Loucy (cell line): Measurements from ENCODE around the gene ARFRP1.

Experiments
- H2AFZ ChIP-seq: fragments of 200-600 bp; sonication (generic); 2 replicates; pipeline ENCODE4 v1.6.0; 2016; ENCODE audit warnings: antibody characterized with exemption, mild to moderate bottlenecking, low read length, moderate library complexity
- H3F3A ChIP-seq: fragments of 200-600 bp; 2 replicates; pipeline ENCODE4 v1.6.0; 2016; ENCODE audit warnings: antibody characterized with exemption, low read depth, mild to moderate bottlenecking
- H3K27me3 ChIP-seq: fragments of 200-600 bp; sonication (generic); 2 replicates; pipeline ENCODE4 v1.6.1; 2014; ENCODE audit warnings: low read length, mild to moderate bottlenecking; ENCODE audit not compliant: insufficient read depth, poor library complexity, severe bottlenecking
- H3K36me3 ChIP-seq: fragments of 200-600 bp; sonication (generic); 2 replicates; pipeline ENCODE4 v1.6.1; 2016; ENCODE audit warnings: low read length; ENCODE audit not compliant: insufficient read depth
- H3K4me1 ChIP-seq: fragments of 200-600 bp; sonication (generic); 2 replicates; pipeline ENCODE4 v1.5.1; 2014; ENCODE audit warnings: low read length, mild to moderate bottlenecking; ENCODE audit not compliant: insufficient read depth, poor library complexity, severe bottlenecking
- H3K4me2 ChIP-seq: fragments of 200-600 bp; sonication (generic); 2 replicates; pipeline ENCODE4 v1.6.0; 2014; ENCODE audit warnings: antibody characterized with exemption, low read length, low read depth, mild to moderate bottlenecking; ENCODE audit not compliant: poor library complexity, severe bottlenecking
- H3K4me3 ChIP-seq: fragments of 200-600 bp; sonication (generic); 2 replicates; pipeline ENCODE4 v1.5.1; 2014; ENCODE audit warnings: low read length, mild to moderate bottlenecking, mixed read lengths; ENCODE audit not compliant: poor library complexity, severe bottlenecking
- H3K79me2 ChIP-seq: fragments of 200-600 bp; sonication (generic); 2 replicates; pipeline ENCODE4 v1.6.1; 2014; ENCODE audit warnings: low read length; ENCODE audit not compliant: insufficient read depth
- H3K9ac ChIP-seq: fragments of 200-600 bp; sonication (generic); 2 replicates; pipeline ENCODE4 v1.6.0; 2014; ENCODE audit warnings: mild to moderate bottlenecking, low read depth, low read length, moderate library complexity; ENCODE audit not compliant: poor library complexity, severe bottlenecking
- H3K9me2 ChIP-seq: fragments of 200-600 bp; sonication (generic); replicated peaks from 2 replicates; pipeline ENCODE4 v1.6.1; 2016; ENCODE audit warnings: low read depth, low read length, mixed read lengths
- H3K9me3 ChIP-seq: fragments of 200-600 bp; sonication (generic); 2 replicates; pipeline ENCODE4 v1.6.1; 2014; ENCODE audit warnings: mild to moderate bottlenecking, antibody characterized with exemption, low read length, low read depth; ENCODE audit not compliant: insufficient read depth
- H4K20me1 ChIP-seq: fragments of 200-600 bp; sonication (generic); 2 replicates; pipeline ENCODE4 v1.6.0; 2014; ENCODE audit warnings: antibody characterized with exemption, low read length, mild to moderate bottlenecking; ENCODE audit not compliant: insufficient read depth, poor library complexity, severe bottlenecking
- CTCF ChIP-seq: fragments of 200-600 bp; sonication (generic); conservative IDR thresholded peaks from 2 replicates; pipeline ENCODE4 v1.5.1; 2014; ENCODE audit warnings: mild to moderate bottlenecking, antibody characterized with exemption, low read length
- EZH2phosphoT487 ChIP-seq: fragments of 200-600 bp; IDR thresholded peaks from 2 replicates; pipeline ENCODE4 v1.6.1; 2018; ENCODE audit warnings: antibody characterized with exemption, mild to moderate bottlenecking, moderate library complexity, borderline replicate concordance

ARFRP1 gene

GRCh38 chr20:63687419-63688178 lies 20.2 kb downstream of the ARFRP1 start:
- H3K9ac ChIP-seq = no peak overlapping the region

GRCh38 chr20:63686492-63687321 lies 21.1 kb downstream of the ARFRP1 start:
- no peaks in the 10 kb centered on the region for H3F3A ChIP-seq
- H3K36me3 ChIP-seq = no peaks in the 10 kb centered on the region
- H3K9ac ChIP-seq = no peak overlapping the region
- TF ChIP-seq CTCF (no peak), EZH2phosphoT487 (no peak)
- no peaks in the 10 kb centered on the region for H3K9me3 ChIP-seq
- H3K4me2 ChIP-seq = no peak overlapping the region
- no peak overlapping the region for H2AFZ ChIP-seq
- no peak overlapping the region for H3K4me3 ChIP-seq
- H3K79me2 ChIP-seq = no peaks in the 10 kb centered on the region
- H3K9me2 ChIP-seq = no peaks in the 10 kb centered on the region
- peaks cover 4% of the 10 kb centered on the region for H3K4me1 ChIP-seq
- H3K27me3 ChIP-seq = no peaks in the 10 kb centered on the region
- no peaks in the 10 kb centered on the region for H4K20me1 ChIP-seq

More at GRCh38 chr20:63687419-63688178, 20.2 kb downstream of the ARFRP1 start:
- Histone ChIP-seq H3K36me3 (no peaks in the 10 kb centered on the region), H3F3A (no peaks in the 10 kb centered on the region), H2AFZ (no peak overlapping the region), H3K4me3 (no peak overlapping the region), H3K79me2 (no peaks in the 10 kb centered on the region), H3K4me2 (no peak overlapping the region), H3K9me2 (no peaks in the 10 kb centered on the region), H4K20me1 (no peaks in the 10 kb centered on the region), H3K4me1 (peaks cover under 1% of the 10 kb centered on the region), H3K9me3 (no peaks in the 10 kb centered on the region), H3K27me3 (no peaks in the 10 kb centered on the region)
- TF ChIP-seq CTCF = no peak
- TF ChIP-seq EZH2phosphoT487 = no peak

- TF ChIP-seq EZH2phosphoT487 (no peak), CTCF (no peak)
- H3K4me2 ChIP-seq = no peak overlapping the region
- H3K4me1 ChIP-seq = peaks cover 4% of the 10 kb centered on the region
These were observed 21.7 kb downstream of the ARFRP1 start for GRCh38 chr20:63686094-63686491.

More at GRCh38 chr20:63686094-63686491, 21.7 kb downstream of the ARFRP1 start:
- no peaks in the 10 kb centered on the region for H3K27me3 ChIP-seq
- H3K9me3 ChIP-seq = no peaks in the 10 kb centered on the region
- H4K20me1 ChIP-seq = no peaks in the 10 kb centered on the region
- H3K9me2 ChIP-seq = no peaks in the 10 kb centered on the region
- no peaks in the 10 kb centered on the region for H3K79me2 ChIP-seq
- no peak overlapping the region for H3K9ac ChIP-seq
- H3K4me3 ChIP-seq = no peak overlapping the region
- H2AFZ ChIP-seq = no peak overlapping the region
- H3K36me3 ChIP-seq = no peaks in the 10 kb centered on the region
- no peaks in the 10 kb centered on the region for H3F3A ChIP-seq
